OCI-LY1 (cell line): ENCODE measurements around the gene PTPRM.

ENCODE experiments used
- CTCF ChIP-seq: fragments of 200-600 bp; sonication (generic), shearing (Covaris generic); IDR thresholded peaks from 2 replicates; pipeline ENCODE4 v1.5.1; 2017; ENCODE audit warnings: mild to moderate bottlenecking, antibody characterized with exemption, low read length, moderate library complexity, mixed read lengths
- EZH2 ChIP-seq: fragments of 200-600 bp; sonication (generic), shearing (Covaris generic); IDR thresholded peaks from 2 replicates; pipeline ENCODE4 v1.8.0; 2017; ENCODE audit warnings: borderline replicate concordance, mixed run types, mild to moderate bottlenecking, antibody characterized with exemption, low read length, moderate library complexity, mixed read lengths

GRCh38 chr18:7725473-7725872 lies 158.4 kb downstream of the PTPRM start:
- TF ChIP-seq CTCF = no peak
- no peak for TF ChIP-seq EZH2
